Smooth muscle cell (in vitro differentiated cells): ENCODE results near the gene ADGRF3. TPM values are rescaled to one million over a fixed set of nuclear protein-coding genes. Genes with fewer than 3 reads are reported as not detected.

Source experiments
- DNase-seq: peaks from one replicate; lab custom pipeline; 2025; ENCODE audit not compliant: unreplicated experiment; lab: John Stamatoyannopoulos, UW
- H2AFZ ChIP-seq: fragments of 200-600 bp; sonication (generic); 2 replicates; pipeline ENCODE4 v1.6.0; 2016; ENCODE audit warnings: antibody characterized with exemption, low read depth, mild to moderate bottlenecking
- H3F3A ChIP-seq: fragments of 200-600 bp; sonication (generic); 2 replicates; pipeline ENCODE4 v1.6.0; 2017; ENCODE audit warnings: antibody characterized with exemption, low read depth
- H3K27ac ChIP-seq: fragments of 200-600 bp; sonication (generic); 2 replicates; pipeline ENCODE4 v1.5.1; 2016; ENCODE audit warnings: low read depth, mild to moderate bottlenecking
- H3K27me3 ChIP-seq: fragments of 200-600 bp; sonication (generic); 2 replicates; pipeline ENCODE4 v1.6.1; 2016; ENCODE audit warnings: low read depth, mild to moderate bottlenecking
- H3K36me3 ChIP-seq: fragments of 200-600 bp; sonication (generic); 2 replicates; pipeline ENCODE4 v1.5.1; 2016; ENCODE audit warnings: low read depth
- H3K4me1 ChIP-seq: fragments of 200-600 bp; sonication (generic); 2 replicates; pipeline ENCODE4 v1.5.1; 2016; ENCODE audit warnings: low read depth
- H3K4me2 ChIP-seq: fragments of 200-600 bp; sonication (generic); 2 replicates; pipeline ENCODE4 v1.6.0; 2016; ENCODE audit warnings: mild to moderate bottlenecking
- H3K4me3 ChIP-seq: fragments of 200-600 bp; sonication (generic); 2 replicates; pipeline ENCODE4 v1.5.1; 2016; ENCODE audit warnings: mild to moderate bottlenecking
- H3K79me2 ChIP-seq: fragments of 200-600 bp; sonication (generic); 2 replicates; pipeline ENCODE4 v1.6.0; 2016; ENCODE audit warnings: low read depth, mild to moderate bottlenecking
- H3K9ac ChIP-seq: fragments of 200-600 bp; sonication (generic); 2 replicates; pipeline ENCODE4 v1.6.0; 2016; ENCODE audit warnings: low read depth
- H3K9me3 ChIP-seq: fragments of 200-600 bp; sonication (generic); replicated peaks from 2 replicates; pipeline ENCODE4 v1.5.1; 2016; ENCODE audit warnings: low read depth
- H4K20me1 ChIP-seq: fragments of 200-600 bp; sonication (generic); 2 replicates; pipeline ENCODE4 v1.6.0; 2016; ENCODE audit warnings: low read depth
- WGBS: methylation state at CpG from one replicate; pipeline ENCODE4 v1.1.7; 2016; ENCODE audit warnings: low lambda C conversion rate; 5-methylcytosine and 5-hydroxymethylcytosine counted together
- polyA plus RNA-seq: library from polyadenylated mRNA; unstranded; fragments of >200 nt; fragmentation: Nextera tagmentation; extraction: Ambion mirVana; gene quantifications from 2 replicates; pipeline ENCODE4 v1.2.1, GENCODE V29; 2016
- total RNA-seq: library from RNA; depleted of rRNA; stranded (reverse); fragments of >200 nt; gene quantifications from 2 replicates; pipeline ENCODE4 v1.2.3, GENCODE V29; 2014
- TF ChIP-seq, protein P1 (sequence below): fragments of 200-600 bp; sonication (generic); IDR thresholded peaks from 2 replicates; pipeline ENCODE4 v1.5.1; 2017; ENCODE audit warnings: borderline replicate concordance, mild to moderate bottlenecking, antibody characterized with exemption; ENCODE audit not compliant: insufficient read depth, poor library complexity, severe bottlenecking

The ADGRF3 gene
- total and polyA plus RNA-seq, 2 experiments from 2014 or later = 0.06 TPM; not detected in 1

GRCh38 chr2:26344581-26345282 is 1.9 kb downstream of the ADGRF3 start:
- Histone ChIP-seq H3K27ac (peak overlapping the region; percentile 87), H3K9me3 (no peaks in the 10 kb centered on the region), H4K20me1 (peaks cover 24% of the 10 kb centered on the region), H3K79me2 (peaks cover 53% of the 10 kb centered on the region), H3K4me2 (peak overlapping the region; percentile 88), H3K36me3 (no peaks in the 10 kb centered on the region), H3F3A (no peaks in the 10 kb centered on the region), H3K4me1 (peaks cover 33% of the 10 kb centered on the region), H3K27me3 (no peaks in the 10 kb centered on the region), H3K4me3 (peak overlapping the region; percentile 96), H2AFZ (peak overlapping the region; percentile 76), H3K9ac (peak overlapping the region; percentile 89)
- WGBS = 39% methylated on average over 17 of the region's 17 CpGs
- DNase-seq = no peak
- TF ChIP-seq, protein P1, sequence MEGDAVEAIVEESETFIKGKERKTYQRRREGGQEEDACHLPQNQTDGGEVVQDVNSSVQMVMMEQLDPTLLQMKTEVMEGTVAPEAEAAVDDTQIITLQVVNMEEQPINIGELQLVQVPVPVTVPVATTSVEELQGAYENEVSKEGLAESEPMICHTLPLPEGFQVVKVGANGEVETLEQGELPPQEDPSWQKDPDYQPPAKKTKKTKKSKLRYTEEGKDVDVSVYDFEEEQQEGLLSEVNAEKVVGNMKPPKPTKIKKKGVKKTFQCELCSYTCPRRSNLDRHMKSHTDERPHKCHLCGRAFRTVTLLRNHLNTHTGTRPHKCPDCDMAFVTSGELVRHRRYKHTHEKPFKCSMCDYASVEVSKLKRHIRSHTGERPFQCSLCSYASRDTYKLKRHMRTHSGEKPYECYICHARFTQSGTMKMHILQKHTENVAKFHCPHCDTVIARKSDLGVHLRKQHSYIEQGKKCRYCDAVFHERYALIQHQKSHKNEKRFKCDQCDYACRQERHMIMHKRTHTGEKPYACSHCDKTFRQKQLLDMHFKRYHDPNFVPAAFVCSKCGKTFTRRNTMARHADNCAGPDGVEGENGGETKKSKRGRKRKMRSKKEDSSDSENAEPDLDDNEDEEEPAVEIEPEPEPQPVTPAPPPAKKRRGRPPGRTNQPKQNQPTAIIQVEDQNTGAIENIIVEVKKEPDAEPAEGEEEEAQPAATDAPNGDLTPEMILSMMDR = no peak

GRCh38 chr2:26340831-26341230 is 5.8 kb downstream of the ADGRF3 start:
- peak overlapping the region; percentile 71 for H3K27ac ChIP-seq
- H3K9ac ChIP-seq = no peak overlapping the region
- H3K27me3 ChIP-seq = no peaks in the 10 kb centered on the region
- DNase-seq = no peak
- 60% methylated on average over 3 of the region's 3 CpGs for WGBS
- H3K36me3 ChIP-seq = no peaks in the 10 kb centered on the region
- H3K9me3 ChIP-seq = no peaks in the 10 kb centered on the region
- no peaks in the 10 kb centered on the region for H4K20me1 ChIP-seq
- H3K79me2 ChIP-seq = peaks cover 18% of the 10 kb centered on the region
- no peak overlapping the region for H2AFZ ChIP-seq
- no peaks in the 10 kb centered on the region for H3F3A ChIP-seq
- no peak overlapping the region for H3K4me2 ChIP-seq
- H3K4me3 ChIP-seq = no peak overlapping the region
- H3K4me1 ChIP-seq = peaks cover 24% of the 10 kb centered on the region
- TF ChIP-seq, protein P1 = no peak

GRCh38 chr2:26337298-26337697 is 9.3 kb downstream of the ADGRF3 start:
- H3K4me2 ChIP-seq = no peak overlapping the region
- no peaks in the 10 kb centered on the region for H4K20me1 ChIP-seq
- no peaks in the 10 kb centered on the region for H3K9me3 ChIP-seq
- TF ChIP-seq, protein P1 = no peak
- no peak overlapping the region for H3K4me3 ChIP-seq
- H3F3A ChIP-seq = no peaks in the 10 kb centered on the region
- no peaks in the 10 kb centered on the region for H3K27me3 ChIP-seq
- H3K9ac ChIP-seq = no peak overlapping the region
- WGBS = 98% methylated on average over 2 of the region's 2 CpGs
- H2AFZ ChIP-seq = no peak overlapping the region
- no peak for DNase-seq
- H3K4me1 ChIP-seq = peaks cover 16% of the 10 kb centered on the region
- H3K79me2 ChIP-seq = no peaks in the 10 kb centered on the region
- H3K27ac ChIP-seq = no peak overlapping the region
- no peaks in the 10 kb centered on the region for H3K36me3 ChIP-seq

DNA sequence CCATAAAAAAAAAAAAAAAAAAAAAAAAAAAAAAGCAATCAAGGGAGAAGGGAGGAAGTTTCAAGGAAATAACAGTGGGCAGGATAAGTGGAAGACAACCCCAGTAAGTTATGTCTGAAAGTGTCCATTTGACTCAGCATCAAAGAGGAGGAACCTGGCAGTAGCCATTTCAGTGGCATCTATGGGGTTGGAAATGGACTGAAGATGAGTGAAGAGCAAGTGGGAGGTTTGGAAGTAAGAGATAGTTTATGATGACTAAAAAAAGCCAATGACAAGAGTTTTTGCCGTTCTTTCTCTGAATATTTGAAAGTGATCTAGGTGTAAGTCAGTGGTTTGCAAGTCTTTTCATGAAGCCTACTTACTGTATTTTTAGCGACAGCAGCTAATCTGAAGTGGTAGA is 9.9 kb downstream of the ADGRF3 start:
- no peaks in the 10 kb centered on the region for H3F3A ChIP-seq
- H3K4me1 ChIP-seq = peaks cover 16% of the 10 kb centered on the region
- H4K20me1 ChIP-seq = no peaks in the 10 kb centered on the region
- no peak overlapping the region for H3K4me2 ChIP-seq
- TF ChIP-seq, protein P1 = no peak
- no peak overlapping the region for H3K4me3 ChIP-seq
- no peaks in the 10 kb centered on the region for H3K36me3 ChIP-seq
- H3K79me2 ChIP-seq = no peaks in the 10 kb centered on the region
- no peak overlapping the region for H2AFZ ChIP-seq
- 90% methylated on average over 2 of the region's 2 CpGs for WGBS
- H3K27ac ChIP-seq = no peak overlapping the region
- no peaks in the 10 kb centered on the region for H3K9me3 ChIP-seq
- H3K9ac ChIP-seq = no peak overlapping the region
- H3K27me3 ChIP-seq = no peaks in the 10 kb centered on the region
- no peak for DNase-seq
